NCI-H446 (cell line): ENCODE measurements around the gene TRIM47.

Experiments used
- DNase-seq, 2 experiments: peaks; one replicate each; lab custom pipeline; 2025; lab: John Stamatoyannopoulos, UW

Gene TRIM47

DNA sequence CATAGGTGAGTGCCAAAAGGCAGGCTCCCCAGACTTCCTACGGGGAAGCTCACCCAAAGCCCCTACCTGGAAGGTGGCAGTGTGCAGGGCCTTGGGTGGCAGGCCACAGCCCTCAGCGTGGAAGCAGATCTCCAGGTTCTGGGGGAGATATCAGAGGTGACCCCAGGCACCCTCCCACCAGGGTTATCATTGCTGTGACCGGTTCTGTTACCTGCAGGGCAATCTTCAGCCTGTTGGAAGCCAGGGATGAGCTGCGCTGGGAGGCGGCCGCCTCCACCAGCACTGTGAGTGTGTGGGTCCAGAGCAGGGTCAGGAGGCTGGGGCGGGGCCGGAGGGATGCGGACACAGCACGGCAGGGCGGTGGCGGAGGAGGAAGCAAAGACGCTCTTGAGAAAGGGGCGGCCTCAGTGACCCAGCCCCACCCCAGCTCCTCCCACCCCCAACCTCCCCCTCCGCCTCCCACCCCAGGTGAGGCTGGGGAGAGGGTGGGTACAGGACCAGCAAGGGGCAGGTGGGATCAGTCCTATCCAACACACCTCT lies 47.3 kb downstream of the TRIM47 start:
- no peak for DNase-seq

DNA sequence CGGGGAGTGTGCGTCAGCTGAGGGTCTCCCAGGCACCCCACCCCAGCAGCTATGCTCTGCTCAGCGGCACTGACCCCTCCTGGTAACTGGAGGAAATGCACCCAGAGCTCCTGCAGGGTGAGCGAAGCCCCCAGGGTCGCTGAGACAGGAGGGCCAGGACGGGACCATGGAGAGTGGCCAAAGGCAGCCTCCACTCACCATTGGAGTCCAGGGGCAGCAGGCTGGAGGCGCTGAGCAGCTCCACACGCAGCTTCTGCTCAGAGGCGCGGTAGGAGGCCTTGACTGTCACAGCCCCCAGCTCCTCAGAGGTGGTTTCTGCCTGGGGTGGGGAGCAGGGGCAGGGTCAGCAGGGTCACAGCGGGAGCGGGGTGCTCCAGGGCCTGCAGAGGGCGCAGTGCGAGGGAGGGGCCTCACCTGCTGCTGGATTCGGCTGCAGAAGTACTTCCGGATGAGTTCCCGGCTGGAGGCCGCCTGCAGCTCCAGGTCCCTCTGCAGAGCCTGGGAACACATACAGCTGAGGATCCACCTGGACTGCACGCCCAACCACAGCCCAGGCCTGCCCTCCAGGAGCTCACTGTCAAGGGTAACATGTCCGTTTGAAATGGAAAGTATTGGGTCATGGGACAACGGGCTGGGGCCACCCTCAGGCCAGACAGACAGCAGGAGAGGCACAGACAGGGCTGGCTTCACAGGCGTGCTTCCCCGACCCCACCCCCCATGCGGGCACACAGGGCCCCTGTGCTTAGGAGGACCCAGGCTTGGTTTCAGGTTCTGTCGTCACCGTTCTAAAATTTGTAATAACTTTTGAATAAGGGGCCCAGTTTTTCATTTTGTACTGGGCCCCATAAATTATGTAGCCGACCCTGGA lies 48.0 kb downstream of the TRIM47 start:
- DNase-seq, result peak in 1 of 2 experiments; percentile 14

DNA sequence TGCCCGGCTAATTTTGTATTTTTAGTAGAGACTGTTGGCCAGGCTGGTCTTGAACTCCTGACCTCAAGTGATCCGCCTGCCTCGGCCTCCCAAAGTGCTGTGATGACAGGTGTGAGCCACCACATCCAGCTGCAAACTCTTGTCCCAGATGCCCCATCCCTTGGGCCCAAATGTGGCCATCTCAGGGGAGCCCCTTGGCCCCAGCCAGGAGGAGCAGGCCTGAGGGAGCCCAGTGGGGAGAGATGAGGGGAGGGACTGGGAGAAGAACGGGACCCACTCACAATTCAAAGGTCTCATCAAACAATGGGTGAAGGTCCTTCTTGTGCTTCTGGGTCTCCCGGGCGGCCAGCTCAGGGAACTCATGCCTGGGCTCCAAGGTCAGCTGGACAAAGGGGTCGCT lies 48.6 kb downstream of the TRIM47 start:
- no peak for DNase-seq

DNA sequence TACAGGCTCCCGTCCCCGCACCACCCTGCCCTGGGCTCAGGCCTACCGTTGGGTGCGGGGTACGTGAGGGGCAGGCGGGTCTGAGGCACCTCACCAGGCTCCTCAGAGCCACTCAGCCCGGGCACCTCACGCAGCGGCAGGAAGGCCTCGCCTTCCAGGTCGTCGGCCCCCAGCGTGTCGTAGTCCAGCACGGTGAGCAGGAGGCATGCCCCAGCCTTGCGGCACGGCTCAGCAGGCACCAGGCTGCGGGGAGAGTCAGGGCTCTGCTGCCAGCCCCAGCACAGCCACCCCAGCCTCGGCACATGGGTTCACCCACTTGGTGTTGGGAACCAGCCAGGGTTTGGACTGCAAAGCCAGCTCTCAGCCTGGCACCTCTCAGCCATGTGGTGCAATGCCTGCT lies 49.6 kb downstream of the TRIM47 start:
- peak in 1 of 2 experiments; percentile 24 for DNase-seq

DNA sequence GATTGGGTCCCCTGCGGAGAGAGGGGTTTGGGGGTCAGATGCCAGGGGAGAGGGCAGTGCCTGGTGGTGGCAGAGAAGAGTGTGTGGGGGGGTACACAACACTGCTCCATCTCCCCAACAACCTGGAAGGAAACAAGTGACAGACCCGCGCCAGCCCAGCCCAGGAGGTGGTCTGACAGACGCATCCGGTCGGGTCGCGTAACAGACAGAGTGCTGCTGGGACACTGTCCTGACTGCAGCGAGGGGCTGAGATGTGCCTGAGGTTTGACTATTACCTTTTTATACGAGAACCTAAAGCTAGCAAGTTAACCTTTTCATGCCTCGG lies 50.3 kb downstream of the TRIM47 start:
- no peak for DNase-seq

DNA sequence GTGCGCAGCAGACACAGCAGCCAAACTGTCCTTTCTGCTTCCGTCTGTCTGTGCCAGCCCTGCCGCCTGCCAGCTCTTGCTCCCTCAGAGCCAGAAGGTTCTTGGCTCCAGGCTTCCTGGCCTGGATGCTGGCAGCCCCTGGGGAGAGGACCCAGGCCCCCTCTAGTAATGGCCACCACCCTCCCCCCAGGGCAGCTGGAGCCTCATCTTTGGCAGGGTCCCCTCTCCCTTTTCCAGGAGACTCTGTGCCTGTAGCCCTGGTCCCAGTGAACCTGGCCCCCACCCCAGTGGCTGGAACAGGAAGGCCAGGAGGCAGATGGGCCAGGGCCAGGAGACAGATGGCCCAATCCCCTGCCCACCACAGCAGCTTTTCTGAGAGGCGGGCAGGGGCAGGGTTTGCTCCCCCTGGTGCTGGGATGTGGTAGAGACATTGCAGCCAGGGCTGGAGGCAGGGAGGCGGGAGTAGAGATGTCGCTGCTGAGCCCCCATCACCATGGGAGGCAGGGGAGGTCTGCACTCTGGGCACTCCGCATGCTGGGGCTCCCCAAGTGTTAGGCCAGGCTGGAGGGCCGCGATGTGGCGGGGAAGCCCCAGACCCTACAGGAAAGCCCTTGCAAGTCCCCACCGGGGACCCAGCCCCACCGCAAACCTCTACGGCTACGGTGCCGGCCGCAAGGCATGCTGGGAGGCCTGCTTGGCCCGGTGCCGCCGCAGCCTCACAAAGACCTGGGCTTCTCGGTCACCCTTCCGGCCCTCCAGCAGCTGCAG lies 50.9 kb downstream of the TRIM47 start:
- peak; percentile 99 for DNase-seq

DNA sequence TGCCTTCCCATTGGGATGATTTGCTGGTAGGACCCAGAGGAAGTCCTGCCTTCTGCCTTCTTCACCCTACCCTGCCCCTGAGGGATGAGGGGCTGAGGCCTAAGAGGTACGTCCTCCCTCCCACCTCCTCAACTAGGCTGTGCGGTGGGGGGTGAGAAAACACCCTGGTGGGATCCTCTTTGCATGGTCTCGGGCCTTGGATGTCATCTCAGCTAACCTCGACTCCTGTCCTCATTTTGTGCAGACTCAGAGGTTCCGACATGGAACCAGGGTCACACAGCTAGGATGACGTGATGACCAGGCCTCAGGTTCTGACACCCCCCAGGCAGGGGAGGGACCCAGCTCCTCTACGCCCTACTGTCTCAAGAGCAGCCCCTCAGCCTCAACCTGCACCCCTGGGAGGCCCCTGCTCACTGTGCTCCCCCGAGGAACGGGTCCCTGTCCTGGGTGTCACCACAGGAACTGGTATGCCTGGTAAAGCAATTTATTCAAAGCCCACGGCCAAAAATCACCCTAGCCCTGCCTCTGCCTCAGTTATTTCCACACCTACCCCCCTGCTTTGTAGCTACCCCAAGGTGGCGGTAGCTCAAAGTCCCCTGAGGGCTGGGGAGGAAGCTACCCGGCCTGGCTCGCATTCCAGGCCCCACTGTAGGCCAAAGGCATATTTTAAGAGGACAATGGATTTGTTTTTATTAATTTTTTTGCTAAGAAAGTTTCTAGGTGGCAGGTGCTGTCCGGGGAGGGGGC lies 51.6 kb downstream of the TRIM47 start:
- no peak for DNase-seq

DNA sequence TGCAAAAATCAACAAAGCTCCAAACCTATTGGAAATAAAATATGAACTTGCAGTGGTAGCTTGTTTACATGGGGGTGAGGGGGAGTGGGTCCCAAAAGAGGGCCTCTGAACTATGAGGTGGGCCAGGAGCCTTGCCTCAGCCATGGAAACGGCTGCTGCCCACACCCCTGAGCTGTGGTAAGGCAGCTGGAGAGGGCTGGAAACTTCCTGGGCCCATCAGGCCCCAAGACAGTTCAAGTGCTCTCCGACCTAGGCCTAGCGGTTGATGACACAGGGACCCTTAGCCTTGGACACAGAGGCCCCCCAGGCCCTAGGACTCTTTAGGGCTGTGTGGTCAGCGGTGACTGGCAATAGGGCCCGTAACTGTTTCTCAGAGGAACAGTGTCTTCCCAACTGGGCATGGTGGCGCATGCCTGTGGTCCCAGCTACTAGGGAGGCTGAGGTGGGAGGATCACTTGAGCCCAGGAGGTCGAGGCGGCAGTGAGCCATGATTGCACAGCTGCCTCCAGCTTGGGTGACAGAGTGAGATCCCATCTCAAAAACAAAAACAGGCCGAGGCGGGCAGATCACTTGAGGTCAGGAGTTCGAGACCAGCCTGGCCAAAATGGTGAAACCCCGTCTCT lies 52.5 kb downstream of the TRIM47 start:
- DNase-seq, result no peak

DNA sequence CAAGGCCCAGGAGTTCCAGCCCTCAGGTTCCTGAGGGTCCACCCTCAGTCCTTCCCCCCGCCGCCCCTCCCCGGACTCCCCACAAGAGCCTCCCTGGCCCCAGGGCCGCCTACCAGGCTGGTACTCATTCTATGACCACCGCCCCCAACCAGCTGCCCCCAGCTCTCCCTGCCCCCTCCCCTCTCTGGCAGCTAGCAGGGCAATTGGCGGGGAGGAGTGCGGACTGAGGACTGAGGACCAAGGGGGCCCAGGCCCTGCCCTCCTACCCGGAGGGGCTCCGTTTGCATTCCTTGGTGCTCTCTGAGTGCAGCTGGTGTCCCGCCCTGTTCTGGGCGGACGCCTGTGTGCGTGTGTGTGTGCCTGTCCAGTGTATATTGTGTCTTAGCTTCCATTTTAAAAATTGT lies 53.2 kb downstream of the TRIM47 start:
- no peak for DNase-seq

DNA sequence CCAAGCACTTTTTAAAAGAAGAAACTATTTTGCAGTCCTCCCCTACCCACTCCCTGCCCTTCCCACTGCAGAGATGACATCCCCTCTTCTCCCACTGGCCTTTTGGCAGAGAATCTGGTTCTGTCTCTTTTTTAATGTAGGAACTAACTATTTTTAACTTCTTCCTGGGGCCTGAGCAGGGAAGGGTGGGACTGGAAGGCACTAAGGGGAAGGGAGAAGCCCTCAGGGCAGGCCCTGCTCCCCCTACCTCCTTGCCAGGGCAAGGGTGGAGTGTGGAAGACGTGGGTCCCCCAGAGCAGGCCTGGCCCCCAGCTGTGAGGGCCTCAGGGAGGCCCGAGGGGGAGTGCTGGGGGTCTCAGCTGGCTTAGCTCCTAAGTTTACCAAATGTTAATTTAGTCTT lies 53.7 kb downstream of the TRIM47 start:
- DNase-seq, result no peak
